Fibroblast of peridontal ligament (primary cell): Measurements from ENCODE around the gene ORC5.
A peak's percentile ranks its signal among the peaks of the same experiment; 100 is the strongest.
"Not testable (repeated sequence)": the region's sequence is repeated elsewhere in the genome, so short reads cannot be mapped to it uniquely, and the experiment has no call there.

Source experiments
- DNase-seq: peaks from one replicate; pipeline ENCODE4 v3.0.0-alpha.2; 2010; ENCODE audit errors: extremely low read depth

The ORC5 gene

DNA sequence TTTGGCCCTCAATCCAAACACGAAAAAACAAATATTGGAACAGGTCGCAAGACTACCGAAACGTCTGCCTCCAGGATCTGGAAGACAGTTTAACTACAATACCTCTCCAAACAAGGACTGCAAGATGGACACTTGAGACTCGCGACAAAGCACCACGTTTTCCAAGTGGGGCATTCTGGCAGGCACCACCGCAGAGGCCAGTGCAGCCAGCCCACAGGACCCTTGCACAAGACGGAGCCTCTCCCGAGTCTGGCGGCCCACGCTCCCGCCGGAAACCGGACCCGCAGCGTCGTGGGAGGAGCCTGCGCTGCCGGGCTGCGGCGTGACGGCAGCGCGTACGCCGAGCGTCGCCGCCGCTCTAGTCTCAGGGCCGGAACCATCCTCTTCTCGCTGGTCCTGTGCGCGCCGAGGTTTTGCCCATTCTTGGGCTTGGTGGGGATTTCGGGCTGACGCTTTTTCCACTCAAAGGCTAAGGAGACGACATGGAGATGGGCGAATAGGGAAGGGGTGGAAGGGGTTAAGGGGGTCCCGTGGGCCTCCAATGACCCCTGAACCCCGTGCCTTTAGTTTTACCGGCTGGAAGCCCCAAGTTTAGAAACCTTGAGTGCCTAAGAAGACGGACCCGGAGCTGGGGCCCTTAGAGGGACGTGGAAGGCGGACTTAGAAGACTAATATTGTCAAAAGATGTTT is at the start of gene ORC5:
TSS of gene ORC5 (minus strand) at position 283 of the 690 bp plus-strand sequence. CDS start at position 174, 109 bp downstream.
- peak; percentile 72 for DNase-seq

DNA sequence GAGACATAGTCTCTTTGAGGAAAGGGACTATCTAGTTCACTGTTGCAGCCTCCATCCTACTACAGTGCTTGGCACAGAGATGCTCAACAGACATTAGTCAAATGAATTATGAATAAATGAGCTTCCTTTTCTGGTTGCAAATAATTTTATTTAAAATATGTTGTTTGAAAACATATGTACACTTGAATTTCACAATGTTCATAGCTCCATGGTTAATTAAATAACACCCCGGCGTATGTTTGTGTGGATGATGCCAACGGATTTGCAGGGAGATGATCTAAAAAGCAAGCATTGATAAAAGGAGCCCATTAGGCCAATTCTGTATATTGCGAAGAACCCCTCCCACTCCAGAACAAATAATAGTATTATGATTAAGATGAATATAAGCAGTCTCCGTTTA is 47.8 kb upstream of the ORC5 start:
- no peak for DNase-seq

DNA sequence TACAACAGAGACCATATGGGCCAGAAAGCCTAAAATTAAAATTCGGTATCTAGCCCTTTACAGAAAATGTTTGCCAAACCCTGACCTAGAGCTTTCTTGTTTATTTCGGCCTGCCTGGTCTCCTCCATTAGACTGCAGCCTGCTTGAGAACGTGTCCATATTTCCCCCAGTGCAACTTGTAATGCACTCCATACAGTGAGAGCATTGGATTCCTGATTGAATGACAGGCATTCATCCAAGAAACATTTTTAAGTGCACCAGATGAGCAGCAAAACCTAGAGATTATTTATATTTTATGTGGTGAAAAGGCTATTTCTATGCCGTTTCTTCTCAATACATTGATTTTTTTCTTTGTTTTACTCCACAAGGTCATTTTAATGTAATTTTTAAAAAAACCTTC is 47.4 kb upstream of the ORC5 start:
- no peak for DNase-seq

DNA sequence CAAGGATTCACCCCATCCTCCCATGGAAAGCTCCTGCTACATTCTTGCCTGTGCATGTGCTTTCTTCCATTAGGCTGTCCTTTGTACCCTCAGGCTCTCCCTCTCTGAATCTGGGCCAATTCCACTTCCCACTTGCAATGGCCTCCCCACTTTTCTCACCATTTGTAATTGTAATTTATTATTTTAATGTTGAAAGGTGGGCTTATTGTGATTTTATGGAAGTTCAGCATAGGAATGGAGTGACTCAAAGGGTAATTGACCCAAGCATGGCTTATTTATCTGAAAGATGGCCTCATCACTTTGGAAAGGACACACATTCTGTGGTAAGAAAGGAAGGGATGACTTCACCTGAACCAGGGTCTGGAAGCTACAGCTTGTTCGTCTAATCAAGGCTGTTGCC is 46.9 kb upstream of the ORC5 start:
- DNase-seq = no peak

DNA sequence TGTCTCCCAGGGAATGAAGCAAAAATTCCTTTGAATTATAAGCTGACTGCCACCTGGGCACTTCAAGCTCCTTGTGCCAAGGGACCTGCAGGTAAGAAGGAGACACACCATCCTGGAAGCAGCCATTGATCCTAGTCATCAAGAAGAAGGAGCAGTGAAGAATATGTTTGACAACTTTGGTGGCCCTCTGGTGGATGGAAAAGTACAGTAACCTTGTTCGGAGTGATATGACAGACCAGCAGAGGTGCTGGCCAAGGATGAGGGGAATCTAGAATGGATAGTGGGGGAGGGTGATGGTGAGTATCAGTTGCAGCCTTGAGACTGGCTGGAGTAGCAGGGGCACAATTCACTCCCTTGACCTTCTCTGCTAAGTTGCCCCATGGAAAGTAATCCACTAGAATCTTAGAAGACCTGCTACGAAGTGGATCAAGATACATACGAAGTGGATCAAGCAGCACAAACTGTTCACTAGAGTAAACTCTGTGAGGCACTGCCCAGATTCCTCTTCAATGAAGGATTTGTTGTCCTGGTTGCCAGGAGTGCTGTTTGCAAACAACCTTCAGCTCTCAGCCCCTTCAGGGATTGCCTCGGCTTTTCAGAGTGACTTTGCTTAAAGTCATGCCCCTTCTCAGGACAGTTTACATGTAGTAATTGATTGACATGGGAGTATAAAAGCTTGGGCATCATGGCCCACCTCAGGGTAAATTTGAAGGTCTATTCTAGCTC is 44.8 kb upstream of the ORC5 start:
- DNase-seq = no peak

DNA sequence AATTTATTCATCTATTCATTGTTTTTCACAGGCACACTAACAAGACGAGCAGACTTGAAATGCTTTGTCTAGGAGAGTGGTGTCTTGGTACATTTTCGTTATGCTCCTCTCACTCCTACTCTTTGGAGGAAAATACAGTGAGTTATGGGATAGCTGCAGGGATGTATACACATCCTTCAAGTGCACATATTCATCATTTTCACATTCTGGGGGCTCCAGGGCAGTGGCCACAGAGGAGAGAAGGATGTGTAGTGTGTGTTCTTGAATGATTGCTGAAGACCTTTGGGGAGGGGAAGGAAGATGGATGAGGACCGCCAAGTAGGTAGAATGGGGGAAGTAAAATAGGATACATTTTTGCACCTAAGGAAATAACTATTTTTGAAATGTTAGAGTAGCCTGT is 34.8 kb upstream of the ORC5 start:
- no peak for DNase-seq

DNA sequence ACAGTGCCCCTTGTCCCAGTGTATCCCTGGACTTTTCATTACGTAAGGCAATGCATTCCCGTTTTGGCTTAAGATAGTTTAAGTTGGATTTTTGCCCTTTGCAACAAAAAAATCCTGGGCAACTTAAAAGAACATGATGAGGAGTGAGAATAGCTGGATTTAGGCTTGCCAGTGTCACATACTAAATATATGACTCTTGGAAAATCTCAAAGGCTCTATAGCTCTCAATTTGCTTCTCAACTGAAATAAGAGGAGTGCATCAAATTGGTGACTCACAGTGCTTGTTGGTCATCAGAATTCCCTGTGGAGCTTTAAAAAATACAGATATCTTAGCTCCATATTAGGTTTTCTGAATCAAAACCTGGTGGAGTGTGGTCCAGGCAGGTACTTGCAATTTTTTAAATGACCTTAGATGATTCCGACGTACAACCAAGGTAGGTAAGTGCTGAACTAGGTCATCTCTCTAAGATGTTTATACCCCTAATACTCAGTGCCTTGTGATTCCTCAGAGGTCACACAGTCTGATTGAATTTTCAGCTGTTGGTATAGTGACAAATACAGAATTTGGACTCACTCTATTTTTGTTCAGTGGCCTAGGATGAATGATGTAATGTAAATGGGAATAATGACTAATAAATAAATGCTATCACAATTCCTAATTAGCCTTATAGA is 33.9 kb upstream of the ORC5 start:
- DNase-seq = no peak

DNA sequence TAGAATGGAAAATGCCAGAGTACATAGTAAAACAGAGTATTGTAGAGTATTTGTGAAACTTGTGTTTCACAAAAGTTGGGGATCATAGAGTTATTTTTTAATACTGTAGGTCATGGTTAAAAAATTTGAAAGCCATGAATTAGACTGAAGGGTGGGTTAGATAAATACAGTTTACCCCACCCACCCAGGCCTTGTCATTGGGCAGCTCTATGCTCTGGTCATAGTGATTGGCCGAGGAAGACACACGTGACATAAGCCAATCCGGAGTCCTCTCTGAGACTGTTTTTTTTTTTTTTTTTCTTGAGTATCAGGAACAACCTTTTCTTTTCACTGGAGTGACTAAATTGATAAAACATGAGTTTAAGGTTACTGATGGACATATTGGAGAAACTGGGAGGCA is 33.3 kb upstream of the ORC5 start:
- DNase-seq = no peak

DNA sequence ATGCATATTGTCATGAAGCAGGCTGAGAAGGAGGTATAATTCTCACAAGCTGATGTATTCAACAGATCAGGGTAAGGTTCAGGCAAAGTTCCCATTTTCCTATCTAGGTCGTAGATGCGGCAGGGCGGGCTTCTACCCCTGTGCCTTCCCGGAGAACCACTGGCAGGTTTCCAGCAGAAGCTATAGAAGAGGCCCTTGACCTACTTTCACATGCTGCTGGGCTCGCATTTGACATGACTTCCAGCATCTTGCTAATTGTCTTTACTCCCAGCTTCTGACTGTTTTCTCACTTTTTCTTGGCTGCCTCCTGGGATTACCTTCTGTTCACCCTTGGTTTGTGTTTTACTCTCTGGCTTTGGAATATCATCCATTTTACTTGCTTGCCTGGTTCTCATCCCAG is 32.6 kb upstream of the ORC5 start:
- DNase-seq = no peak

DNA sequence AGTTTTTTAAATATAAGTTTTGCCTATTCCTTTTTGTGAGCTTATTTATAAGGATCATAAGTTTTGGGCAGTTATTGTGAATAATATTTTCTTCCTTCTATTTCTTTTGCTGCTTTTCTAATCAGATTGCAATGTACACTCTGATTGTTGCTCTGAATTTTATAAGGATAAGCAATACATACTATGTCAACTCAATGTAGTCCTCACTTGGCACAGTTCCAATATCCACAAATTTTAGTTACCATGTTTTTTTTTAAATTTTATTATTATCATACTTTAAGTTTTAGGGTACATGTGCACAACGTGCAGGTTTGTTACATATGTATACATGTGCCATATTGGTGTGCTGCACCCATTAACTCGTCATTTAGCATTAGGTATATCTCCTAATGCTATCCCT is 27.2 kb upstream of the ORC5 start:
- DNase-seq = not testable (repeated sequence)

DNA sequence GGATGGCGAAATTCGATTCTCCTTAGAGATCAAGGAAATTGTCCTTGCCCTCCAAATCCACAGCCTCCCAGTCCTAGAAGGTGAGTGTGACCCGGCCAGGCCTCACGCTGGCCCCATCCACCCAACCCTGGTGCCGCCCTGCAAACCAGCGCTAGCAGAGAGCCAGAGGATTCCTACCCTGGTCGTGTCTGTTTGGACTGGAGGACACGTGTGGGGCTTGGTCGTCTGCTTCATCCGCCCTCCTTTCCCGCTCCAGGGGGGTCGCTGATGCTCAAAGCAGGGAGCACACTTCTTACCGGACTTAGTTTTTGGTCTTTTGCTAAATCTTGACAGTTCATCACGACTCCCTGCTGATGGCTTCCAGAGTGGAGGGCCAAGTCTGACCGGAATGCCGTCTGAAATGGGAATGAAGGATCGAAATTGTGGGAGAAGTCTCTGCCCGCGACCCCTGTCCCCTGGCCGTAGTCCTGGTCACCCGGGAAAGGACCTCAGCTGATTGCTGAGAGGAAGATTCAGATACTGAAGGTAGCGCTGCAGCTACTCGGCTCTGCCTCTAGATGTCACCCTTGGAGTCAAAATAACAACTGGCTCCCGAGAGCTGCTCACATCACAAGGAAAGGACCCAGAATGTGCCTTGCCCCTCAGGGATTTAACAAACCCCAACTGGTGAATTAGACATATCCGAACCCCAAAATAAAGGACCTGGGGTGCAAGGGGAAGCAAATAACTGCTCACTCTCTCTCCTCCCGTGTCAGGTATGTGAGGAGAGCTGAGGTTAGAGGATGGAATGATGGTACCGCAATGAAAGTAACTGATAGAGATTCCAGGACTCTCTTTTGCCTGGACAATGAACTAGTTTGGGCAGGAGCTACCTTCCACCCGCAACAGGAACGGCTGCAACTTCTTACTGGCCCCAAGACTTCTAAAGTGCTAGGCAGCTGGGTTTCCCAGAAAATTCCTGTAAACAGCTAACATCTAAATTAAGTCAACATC is 23.5 kb upstream of the ORC5 start:
- peak; percentile 61 for DNase-seq

DNA sequence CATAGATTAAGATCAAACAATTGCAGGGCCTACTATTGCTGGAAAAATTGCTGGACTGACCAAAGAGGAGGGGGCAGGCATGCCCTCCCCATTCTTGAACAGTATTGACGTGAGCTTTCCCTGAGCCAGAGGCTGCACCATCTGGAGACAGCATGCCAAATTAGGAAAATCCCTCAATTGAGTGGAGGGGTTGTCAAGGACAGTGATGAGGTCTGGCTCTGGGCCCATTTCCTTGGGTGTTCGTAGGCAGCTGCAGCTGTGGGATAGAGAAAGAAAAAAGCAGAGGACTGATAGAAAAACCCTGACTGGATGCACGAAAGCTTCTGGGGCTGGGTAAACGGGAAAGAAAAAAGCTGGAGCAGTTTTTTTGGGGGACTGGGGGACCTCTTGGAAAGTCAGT is 22.8 kb upstream of the ORC5 start:
- DNase-seq = peak; percentile 56

DNA sequence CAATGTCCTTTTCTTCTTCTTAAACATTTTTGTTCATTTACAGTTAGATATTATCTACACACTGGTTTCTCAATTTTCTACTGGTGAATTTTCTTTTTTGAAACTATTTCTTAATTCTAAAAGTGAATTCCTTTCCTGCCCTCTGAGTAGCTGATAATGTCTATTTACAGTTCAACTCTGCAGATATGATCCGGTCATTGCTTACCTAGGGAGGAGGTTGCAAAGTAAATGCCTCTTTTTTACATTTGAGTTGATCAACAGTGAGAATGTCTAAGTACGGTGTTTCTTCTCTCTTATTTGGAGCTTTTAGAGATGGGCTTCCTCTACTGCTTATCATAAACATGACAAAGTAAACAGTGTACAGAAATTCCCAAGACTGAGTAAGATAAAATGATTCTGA is 20.6 kb upstream of the ORC5 start:
- DNase-seq = no peak

DNA sequence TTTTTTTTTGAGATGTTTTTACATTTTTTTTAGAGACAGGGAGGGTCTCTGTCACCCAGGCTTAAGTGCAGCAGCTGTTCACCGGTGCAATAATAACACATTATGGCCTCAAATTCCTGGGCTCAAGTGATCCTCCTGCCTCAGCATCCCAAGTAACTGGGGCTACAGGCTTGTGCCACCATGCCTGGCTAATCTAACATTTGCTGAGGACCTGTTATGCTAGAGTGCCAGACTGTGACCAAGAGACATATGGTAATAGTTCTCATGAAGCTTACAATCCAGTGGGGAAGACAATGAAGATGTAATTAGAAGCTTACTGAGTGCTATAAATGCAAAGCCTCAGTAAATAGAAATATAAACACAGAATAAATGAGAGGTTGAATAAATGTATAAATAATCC is 17.6 kb upstream of the ORC5 start:
- no peak for DNase-seq

DNA sequence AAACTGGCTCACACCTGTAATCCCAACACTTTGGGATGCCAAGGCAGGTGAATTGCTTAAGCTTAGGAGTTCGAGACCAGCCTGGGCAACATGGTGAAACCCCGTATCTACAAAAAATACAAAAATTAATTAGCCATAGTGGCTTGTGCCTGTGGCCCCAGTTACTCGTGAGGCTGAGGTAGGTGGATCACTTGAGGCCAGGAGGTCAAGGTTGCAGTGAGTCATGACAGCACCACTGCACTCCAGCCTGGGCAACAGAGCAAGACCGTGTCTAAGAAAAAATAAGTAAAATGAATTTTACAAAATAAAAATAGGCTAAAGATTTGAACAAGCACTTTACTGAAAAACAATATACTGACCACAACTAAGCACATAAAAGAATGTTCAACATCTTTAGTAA is 9.8 kb upstream of the ORC5 start:
- no peak for DNase-seq

DNA sequence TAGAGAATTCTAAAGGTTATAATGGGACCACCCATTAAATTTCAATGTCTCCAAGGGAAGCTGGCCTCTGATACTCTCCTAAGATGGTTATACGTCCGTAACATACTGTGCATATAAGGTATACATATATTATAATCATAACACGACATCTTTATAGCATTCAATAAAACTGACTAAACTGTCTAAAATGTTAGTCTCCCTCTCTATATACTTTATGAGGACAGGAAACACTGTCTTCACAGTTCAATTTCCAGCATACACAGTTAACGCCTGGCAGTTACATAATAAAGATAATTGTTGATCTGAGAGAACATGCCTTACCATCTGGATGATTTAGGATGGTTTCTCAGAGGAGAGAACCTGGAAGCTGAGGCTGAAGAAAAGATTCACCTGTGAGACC is 1.2 kb upstream of the ORC5 start:
- DNase-seq = no peak

DNA sequence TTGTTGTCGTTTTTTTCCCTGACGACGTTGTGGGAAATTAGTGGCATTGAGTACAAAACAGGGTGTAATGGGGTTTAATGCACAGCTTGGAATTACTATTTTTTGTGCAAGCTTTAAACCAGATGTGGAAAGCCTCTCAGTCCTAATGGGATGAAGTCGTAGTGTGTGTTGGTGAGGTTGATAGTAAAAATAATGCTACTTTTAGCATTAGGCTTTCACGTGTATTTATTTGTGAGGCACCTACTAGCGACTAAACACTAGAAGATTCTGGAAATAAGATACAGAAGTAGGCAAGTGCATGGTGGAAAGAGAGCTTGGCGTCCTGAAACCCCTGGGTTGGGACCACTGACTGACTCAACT is 588 bp upstream of the ORC5 start:
- DNase-seq = no peak

DNA sequence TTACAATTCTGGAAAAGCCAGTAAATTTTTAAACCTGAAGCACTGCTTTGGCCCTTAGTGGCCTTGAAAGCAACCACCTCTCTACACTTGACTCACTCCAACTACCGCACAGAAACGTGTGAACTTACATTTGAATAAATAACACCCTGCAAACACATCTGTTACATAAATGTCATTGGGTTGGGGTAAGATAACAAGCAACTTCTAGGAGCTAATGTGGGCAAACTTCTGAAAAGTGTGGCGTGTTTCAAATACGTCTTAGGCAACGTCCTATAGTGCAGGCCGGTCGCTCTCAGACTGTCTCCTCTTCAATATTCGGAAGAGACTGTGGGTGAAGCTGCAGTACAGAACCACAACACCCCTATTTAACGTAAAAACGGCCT is 474 bp downstream of the ORC5 start:
- peak; percentile 35 for DNase-seq

DNA sequence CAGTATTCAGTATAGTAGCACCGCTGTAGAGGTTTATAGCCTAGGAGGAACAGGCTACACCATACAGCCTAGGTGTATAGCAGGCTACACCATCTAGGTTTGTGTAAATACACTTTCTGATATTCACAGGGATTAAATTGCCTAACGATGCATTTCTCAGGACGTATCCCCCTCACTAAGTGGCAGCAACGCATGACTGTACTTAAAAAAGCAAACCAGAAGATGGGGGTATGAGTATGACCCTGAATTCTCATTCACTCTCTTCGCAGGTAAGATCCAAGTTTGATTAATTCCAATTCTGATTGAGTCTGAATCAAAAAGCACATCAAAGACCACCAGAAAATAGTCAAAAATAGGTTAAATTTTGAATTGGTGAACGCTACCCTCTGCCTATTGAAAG is 972 bp downstream of the ORC5 start:
- no peak for DNase-seq

DNA sequence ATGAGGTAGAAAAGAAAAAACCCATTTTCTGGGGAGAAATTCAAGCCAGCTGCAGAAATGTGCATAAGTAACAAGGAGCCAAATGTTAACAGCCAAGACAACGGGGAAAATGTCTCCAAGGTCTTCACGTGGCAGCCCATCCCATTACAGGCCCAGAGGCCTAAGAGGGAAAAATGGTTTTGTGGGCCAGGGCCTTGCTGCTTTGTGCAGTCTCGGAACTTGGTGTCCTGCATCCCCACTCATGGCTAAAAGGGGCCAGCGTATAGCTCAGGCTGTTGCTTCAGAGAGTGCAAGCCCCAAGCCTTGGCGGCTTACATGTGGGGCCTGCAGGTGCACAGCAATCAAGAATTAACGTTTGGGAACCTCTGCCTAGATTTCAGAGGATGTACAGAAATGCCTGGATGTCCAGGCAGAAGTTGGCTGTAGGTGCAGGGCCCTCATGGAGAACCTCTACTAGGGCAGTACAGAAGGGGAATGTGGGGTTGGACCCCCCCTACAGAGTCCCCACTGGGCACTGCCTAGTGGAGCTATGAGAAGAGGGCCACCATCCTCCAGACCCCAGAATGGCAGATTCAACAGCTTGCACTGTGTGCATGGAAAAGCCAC is 9.0 kb downstream of the ORC5 start:
- no peak for DNase-seq

DNA sequence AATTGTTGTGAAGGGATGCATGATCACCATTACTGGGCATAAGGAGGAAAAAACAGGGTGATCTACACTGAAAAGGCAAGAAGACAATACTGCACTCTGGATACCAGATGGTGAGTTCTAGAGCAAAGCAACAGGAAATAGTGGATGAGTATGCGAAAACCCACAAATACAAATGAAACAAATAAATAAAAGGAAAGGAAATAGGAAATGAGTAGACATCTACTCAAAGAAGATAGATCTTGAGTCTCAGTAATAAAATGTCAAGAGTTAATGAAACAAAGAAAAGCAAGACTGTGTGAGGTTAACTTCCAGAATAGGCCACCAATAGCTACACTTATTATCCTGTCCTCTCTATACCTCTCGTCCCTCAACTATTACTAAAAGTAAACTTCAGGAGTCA is 11.7 kb downstream of the ORC5 start:
- DNase-seq = no peak

DNA sequence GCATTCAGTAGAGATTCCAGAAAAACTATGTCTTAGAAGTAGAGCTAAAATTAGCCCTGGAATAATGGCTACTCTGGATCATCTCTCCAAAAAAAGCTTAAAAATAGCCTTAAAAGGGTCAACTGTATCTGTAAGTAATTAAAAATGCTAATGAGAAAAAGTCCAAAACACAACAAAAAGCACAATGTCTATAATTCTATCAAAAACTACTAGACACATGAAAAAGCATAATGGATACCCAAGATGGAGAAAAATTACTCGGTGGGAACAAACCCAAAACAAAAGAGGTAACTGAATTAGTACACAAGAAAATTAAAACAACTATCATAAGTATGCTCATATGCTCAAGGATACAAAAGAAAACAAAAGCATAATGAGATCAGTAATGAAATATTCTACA is 15.4 kb downstream of the ORC5 start:
- DNase-seq = no peak
